Mucosa of stomach (tissue), 1 donor: ENCODE results near the gene CDK7.
"Not testable (repeated sequence)": the region's sequence is repeated elsewhere in the genome, so short reads cannot be mapped to it uniquely, and the experiment has no call there.

ENCODE experiments used
- H3K27me3 ChIP-seq: one replicate; pipeline ENCODE4 v1.7.0; 2013; ENCODE audit warnings: mild to moderate bottlenecking, low read length; ENCODE audit not compliant: control insufficient read depth, insufficient read depth
- H3K36me3 ChIP-seq: one replicate; pipeline ENCODE4 v1.7.0; 2013; ENCODE audit warnings: low read length; ENCODE audit not compliant: control insufficient read depth, insufficient read depth
- H3K4me1 ChIP-seq: one replicate; pipeline ENCODE4 v1.7.0; 2013; ENCODE audit warnings: mild to moderate bottlenecking, low read length; ENCODE audit not compliant: control insufficient read depth, insufficient read depth
- H3K4me3 ChIP-seq: one replicate; pipeline ENCODE4 v1.7.0; 2013; ENCODE audit warnings: low read length
- H3K9ac ChIP-seq: one replicate; pipeline ENCODE4 v1.7.0; 2013; ENCODE audit warnings: mild to moderate bottlenecking, low read length, moderate library complexity
- H3K9me3 ChIP-seq: one replicate; pipeline ENCODE4 v1.7.0; 2013; ENCODE audit warnings: mild to moderate bottlenecking, low read length, moderate library complexity; ENCODE audit not compliant: control insufficient read depth
- donor health status: Pancreatic carcinoma.

Gene CDK7

DNA sequence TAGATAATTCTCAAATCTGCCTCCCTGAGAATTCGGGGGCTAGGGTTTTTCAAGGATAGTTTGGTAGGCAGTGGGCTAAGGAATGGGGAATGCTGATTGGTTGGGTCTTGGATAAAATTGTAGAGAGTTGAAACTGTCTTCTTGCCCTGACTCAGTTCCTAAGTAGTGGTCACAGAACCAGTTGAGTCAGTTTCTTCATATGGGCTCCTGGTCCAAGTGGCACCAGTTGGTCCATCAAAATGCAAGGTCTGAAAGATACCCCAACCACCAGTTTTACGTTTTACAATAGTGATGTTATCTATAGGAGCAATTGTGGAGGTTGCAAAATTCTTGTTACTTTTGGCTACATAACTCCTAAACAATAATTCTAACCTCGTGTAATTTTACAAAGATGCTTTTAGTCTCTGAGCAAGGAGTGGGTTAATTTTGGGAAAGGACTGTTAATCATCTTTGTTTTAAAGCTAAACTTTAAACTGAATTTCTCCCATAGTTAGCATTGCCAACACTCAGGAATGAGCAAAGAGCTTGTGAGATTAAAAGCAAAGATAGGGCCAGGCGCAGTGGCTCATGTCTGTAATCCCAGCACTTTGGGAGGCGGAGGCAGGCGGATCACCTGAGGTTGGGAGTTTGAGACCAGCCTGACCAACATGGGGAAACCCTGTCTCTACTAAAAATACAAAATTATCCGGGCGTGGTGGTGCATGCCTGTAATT lies 7.7 kb downstream of the CDK7 start:
- Histone ChIP-seq H3K9ac (no peak overlapping the region), H3K27me3 (no peaks in the 10 kb centered on the region), H3K9me3 (no peaks in the 10 kb centered on the region), H3K4me1 (no peaks in the 10 kb centered on the region), H3K36me3 (no peaks in the 10 kb centered on the region), H3K4me3 (no peak overlapping the region)

DNA sequence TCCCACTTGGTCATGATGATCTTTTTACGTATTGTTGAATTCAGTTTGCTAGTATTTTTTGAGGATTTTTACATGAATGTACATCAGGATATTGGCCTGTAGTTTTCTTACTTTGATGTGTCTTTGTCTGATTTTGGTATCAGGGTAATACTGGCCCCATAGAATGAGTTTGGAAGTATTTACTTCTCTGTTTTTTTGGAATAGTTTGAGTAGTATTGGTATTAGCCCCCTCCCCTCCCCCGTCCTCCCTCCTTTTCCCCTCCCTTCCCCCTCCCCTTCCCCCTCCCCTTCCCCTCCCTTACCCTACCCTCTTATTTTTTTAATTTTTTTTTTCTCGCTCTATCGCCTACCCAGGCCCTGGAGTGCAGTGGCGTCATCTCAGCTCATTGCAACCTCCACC lies 10.3 kb downstream of the CDK7 start:
- Histone ChIP-seq H3K9me3 (no peaks in the 10 kb centered on the region), H3K4me1 (no peaks in the 10 kb centered on the region)

DNA sequence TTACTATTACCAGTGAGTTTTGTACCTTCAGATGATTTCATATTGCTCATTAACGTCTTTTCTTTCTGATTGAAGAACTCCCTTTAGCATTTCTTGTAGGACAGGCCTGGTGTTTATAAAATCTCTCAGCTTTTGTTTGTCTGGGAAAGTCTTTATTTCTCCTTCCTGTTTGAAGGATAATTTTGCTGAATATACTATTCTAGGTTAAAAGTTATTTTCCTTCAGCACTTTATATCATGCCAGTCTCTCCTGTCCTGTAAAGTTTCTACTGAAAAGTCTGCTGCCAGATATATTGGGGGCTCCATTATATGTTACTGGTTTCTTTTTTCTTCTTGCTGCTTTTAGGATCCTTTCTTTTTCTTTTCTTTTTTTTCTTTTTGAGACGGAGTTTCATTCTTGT lies 13.3 kb downstream of the CDK7 start:
- no peak overlapping the region for H3K4me3 ChIP-seq
- H3K36me3 ChIP-seq: peaks cover 4% of the 10 kb centered on the region

More for the DNA sequence above, 10.3 kb downstream of the CDK7 start:
- no peaks in the 10 kb centered on the region for H3K27me3 ChIP-seq
- H3K4me3 ChIP-seq: no peak overlapping the region
- no peak overlapping the region for H3K9ac ChIP-seq
- no peaks in the 10 kb centered on the region for H3K36me3 ChIP-seq

DNA sequence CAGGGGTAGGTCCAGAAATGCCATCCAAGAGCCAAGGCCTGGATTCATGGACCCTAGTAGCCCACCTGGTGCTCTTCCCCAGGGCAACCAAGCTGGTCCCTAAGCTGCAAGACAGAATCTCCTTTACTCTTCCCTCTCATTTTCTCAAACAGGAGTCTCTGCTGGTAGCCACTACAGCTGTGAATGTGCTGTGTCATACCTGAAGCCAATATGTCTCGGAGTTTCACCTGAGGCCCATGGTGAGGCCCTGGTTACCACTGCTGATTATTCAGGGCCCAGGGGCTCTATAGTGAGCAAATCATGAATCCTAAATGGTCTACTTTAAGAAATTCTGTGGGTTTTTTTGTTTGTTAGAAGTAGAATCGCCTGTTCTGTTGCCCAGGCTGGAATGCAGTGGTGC lies 15.9 kb downstream of the CDK7 start:
- Histone ChIP-seq H3K4me3 (no peak overlapping the region), H3K9ac (no peak overlapping the region), H3K27me3 (no peaks in the 10 kb centered on the region), H3K9me3 (no peaks in the 10 kb centered on the region), H3K4me1 (no peaks in the 10 kb centered on the region), H3K36me3 (peaks cover 4% of the 10 kb centered on the region)

More for the DNA sequence above, 13.3 kb downstream of the CDK7 start:
- no peaks in the 10 kb centered on the region for H3K4me1 ChIP-seq
- no peaks in the 10 kb centered on the region for H3K9me3 ChIP-seq
- no peak overlapping the region for H3K9ac ChIP-seq
- H3K27me3 ChIP-seq: no peaks in the 10 kb centered on the region

DNA sequence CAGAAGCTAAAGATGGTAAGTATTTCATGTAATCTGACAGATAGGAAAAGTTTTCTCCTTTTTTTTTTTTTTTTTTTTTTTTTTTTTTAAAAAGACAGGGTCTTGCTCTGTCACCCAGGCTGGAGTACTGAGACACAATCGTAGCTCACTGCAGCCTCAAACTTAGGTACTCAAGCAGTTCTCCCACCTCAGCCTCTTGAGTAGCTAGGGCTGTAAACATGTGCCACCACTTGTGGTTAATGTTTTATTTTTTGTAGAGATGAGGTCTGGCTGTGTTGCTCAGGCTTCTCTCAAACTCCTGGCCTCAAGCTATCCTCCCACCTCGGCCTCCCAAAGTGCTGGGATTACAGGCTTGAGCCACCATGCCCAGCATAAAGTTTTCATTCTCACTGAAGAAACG lies 17.8 kb downstream of the CDK7 start:
- Histone ChIP-seq H3K36me3 (peaks cover 4% of the 10 kb centered on the region), H3K4me1 (no peaks in the 10 kb centered on the region), H3K9me3 (no peaks in the 10 kb centered on the region), H3K27me3 (no peaks in the 10 kb centered on the region), H3K4me3 (no peak overlapping the region), H3K9ac (no peak overlapping the region)

DNA sequence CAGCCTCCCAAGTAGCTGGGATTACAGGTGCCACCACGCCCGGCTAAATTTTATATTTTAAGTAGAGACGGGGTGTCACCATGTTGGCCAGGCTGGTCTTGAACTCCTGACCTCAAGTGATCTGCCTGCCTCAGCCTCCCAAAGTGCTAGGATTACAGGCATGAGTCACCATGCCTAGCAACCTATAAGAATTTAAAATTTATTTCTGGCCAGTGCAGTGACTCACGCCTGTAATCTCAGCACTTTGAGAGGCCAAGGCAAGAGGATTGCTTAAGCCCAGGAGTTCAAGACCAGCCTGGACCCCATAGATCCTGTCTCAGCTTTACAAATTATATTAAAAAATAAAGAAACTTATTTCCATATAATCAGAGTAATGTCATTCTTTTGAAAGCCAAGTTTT lies 21.3 kb downstream of the CDK7 start:
- H3K9me3 ChIP-seq, H3K9ac ChIP-seq, H3K4me1 ChIP-seq, H3K36me3 ChIP-seq, H3K27me3 ChIP-seq, H3K4me3 ChIP-seq: not testable (repeated sequence)

DNA sequence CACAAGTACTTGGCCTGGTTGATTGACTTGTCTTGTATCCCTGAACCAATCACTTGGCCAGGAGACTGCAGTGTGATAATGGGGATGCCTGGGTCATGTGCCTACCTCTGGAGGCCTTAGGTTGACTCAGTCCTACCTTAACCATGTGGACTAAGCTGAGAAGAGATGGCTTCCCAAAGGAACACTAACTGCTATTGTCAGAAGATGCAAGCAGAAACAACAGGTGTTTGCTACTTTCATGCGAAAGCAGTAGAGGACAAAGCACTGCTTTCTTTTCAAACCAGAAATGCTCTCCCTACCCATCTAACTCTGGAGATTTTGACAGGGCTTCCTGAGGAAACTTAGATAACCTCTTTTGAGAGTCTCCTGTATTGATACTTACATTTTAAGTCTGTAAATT lies 22.9 kb downstream of the CDK7 start:
- no peaks in the 10 kb centered on the region for H3K27me3 ChIP-seq
- H3K4me1 ChIP-seq: no peaks in the 10 kb centered on the region
- H3K9me3 ChIP-seq: no peaks in the 10 kb centered on the region
- H3K4me3 ChIP-seq: no peak overlapping the region
- no peaks in the 10 kb centered on the region for H3K36me3 ChIP-seq
- H3K9ac ChIP-seq: no peak overlapping the region

DNA sequence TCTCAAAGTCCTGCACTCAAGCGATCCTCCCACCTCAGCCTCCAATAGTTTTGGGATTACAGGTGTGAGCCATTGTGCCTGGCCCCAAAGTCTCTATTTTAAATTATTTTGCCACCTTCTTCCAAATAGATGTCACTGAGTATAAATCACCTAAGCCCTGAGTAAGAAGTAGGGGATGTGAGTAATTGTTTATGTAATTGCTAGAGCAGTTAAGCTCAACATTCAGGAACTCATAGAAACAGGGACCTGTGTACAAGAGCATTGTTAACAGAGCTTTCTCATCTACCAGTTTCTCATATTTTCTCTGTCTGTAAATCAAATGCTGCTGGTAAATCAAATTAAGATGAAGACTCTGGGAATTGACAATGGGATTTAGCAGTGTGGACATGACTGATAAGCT lies 26.3 kb downstream of the CDK7 start:
- Histone ChIP-seq H3K36me3 (no peaks in the 10 kb centered on the region), H3K4me1 (no peaks in the 10 kb centered on the region), H3K4me3 (no peak overlapping the region), H3K9me3 (no peaks in the 10 kb centered on the region), H3K27me3 (no peaks in the 10 kb centered on the region), H3K9ac (no peak overlapping the region)

DNA sequence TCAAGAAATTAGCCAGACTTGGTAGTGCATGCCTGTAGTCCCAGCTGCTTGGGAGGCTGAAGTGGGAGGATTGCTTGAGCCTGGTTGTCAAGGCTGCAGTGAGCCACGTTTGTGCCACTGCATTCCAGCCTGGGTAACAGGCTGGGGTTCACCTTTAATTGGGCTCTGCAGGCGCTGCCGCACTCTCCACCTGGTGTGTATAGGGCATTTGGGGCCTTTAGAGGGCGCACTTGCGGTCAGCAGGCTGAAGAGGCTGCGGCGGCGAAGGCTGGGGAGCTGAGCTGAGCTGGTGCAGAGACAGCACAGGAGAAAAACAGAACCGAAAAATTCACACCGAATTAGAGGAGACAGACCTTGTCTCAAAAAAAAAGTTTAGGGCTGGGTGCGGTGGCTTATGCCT lies 31.2 kb downstream of the CDK7 start:
- H3K9ac ChIP-seq: no peak overlapping the region
- H3K27me3 ChIP-seq: no peaks in the 10 kb centered on the region
- no peak overlapping the region for H3K4me3 ChIP-seq
- H3K4me1 ChIP-seq: no peaks in the 10 kb centered on the region
- no peaks in the 10 kb centered on the region for H3K9me3 ChIP-seq
- H3K36me3 ChIP-seq: no peaks in the 10 kb centered on the region

DNA sequence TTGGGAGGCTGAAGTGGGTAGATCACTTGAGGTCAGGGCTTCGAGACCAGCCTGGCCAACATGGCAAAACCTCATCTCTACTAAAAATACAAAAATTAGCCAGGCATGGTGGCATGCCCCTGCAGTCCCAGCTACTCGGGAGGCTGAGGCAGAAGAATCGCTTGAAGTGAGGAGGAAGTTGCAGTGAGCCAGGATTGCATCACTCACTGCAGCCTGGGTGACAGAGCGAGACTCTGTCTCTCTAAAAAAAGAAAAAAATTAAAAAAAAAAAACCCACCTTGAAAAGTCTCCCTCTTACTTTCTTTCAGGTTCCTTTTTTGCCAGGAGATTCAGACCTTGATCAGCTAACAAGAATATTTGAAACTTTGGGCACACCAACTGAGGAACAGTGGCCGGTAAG lies 34.2 kb downstream of the CDK7 start:
- no peak overlapping the region for H3K4me3 ChIP-seq
- no peaks in the 10 kb centered on the region for H3K9me3 ChIP-seq
- no peaks in the 10 kb centered on the region for H3K27me3 ChIP-seq
- H3K4me1 ChIP-seq: no peaks in the 10 kb centered on the region
- H3K9ac ChIP-seq: no peak overlapping the region
- H3K36me3 ChIP-seq: no peaks in the 10 kb centered on the region

DNA sequence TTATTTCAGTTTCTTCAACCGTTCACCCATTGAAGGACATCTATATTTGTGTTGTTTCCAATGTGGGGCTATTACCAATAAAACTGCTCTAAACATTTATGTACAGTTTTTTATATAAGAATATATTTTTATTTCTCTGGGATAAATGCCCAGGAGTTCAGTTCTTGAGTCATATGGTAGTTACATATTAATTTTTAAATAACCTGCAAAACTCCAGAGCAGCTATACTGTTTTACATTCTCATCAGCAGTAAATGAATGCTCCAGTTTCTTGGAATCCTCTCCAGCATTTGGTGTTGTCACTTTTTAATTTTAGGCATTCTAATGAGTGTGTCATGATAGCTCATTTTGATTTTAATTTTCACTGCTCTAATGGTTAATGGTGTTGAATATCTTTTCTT lies 36.2 kb downstream of the CDK7 start:
- Histone ChIP-seq H3K9me3 (no peaks in the 10 kb centered on the region), H3K36me3 (no peaks in the 10 kb centered on the region), H3K9ac (no peak overlapping the region), H3K4me1 (no peaks in the 10 kb centered on the region), H3K27me3 (no peaks in the 10 kb centered on the region), H3K4me3 (no peak overlapping the region)

DNA sequence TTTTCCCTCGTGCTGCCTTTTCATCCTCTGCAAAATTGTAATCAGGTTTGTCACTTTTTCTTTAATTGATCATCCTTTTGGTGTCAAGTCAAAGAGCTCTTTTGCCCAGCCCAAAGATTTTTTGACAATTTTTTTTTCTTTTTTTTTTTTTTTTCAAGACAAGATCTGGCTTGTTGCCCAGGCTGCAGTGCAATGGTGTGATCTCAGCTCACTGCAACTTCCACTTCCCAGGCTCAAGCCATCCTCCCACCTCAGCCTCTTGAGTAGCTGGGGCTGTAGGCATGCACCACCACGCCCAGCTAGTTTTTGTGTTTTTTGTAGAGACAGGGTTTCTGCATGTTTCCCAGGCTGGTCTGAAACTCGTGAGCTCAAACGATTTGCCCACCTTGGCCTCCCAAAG lies 36.7 kb downstream of the CDK7 start:
- Histone ChIP-seq H3K9ac (no peak overlapping the region), H3K36me3 (no peaks in the 10 kb centered on the region), H3K27me3 (no peaks in the 10 kb centered on the region), H3K4me3 (no peak overlapping the region), H3K4me1 (no peaks in the 10 kb centered on the region), H3K9me3 (no peaks in the 10 kb centered on the region)

DNA sequence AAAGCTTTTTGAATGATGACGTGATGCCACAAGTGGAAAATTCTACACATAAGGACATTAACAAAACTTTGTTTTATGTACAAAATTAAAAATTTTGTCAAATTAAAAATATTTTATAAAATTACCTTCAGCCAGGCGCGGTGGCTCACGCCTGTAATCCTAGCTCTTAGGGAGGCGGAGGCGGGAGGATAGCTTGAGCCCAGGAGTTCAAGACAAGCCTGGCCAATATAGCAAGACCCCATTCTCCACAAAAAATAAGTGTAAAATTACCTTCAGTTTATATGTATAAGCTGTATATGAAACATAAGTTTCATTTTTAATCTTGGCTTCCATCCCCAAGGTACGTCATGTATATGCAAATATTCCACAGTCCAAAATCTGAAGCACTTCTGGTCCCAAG lies 40.9 kb downstream of the CDK7 start:
- no peak overlapping the region for H3K4me3 ChIP-seq
- H3K27me3 ChIP-seq: no peaks in the 10 kb centered on the region
- no peaks in the 10 kb centered on the region for H3K9me3 ChIP-seq
- H3K4me1 ChIP-seq: no peaks in the 10 kb centered on the region
- H3K9ac ChIP-seq: no peak overlapping the region
- no peaks in the 10 kb centered on the region for H3K36me3 ChIP-seq
